UCSD-AML1 (cell line): Measurements from ENCODE around the gene DLG5.

Experiments
- DNase-seq: peaks from one replicate; lab custom pipeline; 2025; ENCODE audit not compliant: unreplicated experiment; lab: John Stamatoyannopoulos, UW

Gene DLG5

DNA sequence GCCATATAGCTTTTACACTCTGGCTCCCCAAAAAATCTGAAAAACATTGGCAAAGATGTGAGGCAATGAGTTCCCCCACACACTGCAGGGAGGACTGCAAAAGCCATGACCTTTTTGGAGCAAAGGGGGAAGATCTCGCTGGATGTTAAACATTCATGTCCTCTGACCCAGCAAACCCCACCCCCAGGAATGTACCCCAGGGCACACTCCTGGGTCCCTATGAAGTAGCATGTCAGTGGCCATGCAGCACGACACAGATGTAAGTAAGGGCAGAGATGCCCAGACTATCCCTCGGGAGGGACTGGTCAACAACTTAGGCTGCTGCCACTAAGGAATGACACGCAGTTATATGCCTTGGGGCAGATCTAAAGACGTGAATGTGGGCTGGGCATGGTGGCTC, 100.6 kb downstream of the DLG5 start:
- no peak for DNase-seq

DNA sequence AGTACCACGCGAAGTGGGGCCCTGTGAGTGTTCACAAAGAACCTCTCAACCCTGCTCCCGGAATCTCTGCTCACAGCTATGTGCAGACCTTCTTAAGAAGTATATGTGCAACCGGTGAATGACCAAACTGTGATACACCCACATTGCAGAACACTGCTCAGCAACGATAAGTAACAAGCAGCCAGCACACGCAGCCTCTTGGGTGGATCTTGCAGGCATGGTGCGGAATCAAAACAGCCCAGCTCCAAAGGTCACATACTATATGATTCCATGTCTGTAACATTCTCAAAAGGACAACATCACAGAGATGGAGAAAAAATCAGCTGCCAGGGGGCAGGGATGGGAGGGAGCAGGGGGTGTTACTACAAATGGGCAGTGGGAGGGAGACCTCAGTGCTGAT, 101.6 kb downstream of the DLG5 start:
- DNase-seq = no peak

DNA sequence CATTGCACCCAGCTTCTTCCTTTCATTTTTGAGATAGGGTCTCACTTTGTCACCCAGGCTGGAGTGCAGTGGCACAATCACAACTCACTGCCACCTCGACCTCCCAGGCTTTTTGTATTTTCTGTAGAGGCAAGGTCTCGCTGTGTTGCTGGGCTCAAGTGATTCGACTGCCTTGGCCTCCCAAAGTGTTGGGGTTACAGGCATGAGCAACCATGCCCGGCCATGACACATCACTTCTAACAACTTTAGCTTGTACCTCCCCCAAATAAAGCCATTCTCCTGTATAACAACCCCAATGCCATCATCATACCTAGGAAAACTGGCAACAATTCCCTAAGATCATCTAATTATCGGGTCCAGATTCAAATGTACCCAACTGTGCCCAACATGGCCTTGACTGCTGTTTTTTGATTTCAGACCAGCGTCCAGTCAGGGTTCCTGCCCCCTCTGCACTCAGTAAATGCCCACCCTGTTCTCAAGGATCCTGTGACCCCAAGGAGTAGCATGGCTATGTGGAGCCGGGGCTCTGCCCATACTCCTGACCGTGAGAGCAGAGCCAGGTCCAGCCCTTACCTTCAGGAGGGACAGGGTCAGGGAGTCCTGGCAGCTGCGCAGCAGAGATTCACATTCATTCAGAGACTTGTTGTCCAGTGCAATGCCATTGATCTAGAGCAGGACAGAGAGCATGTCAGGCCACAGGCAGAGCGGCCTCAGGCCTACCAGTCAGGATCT, 102.6 kb downstream of the DLG5 start:
- DNase-seq = no peak

DNA sequence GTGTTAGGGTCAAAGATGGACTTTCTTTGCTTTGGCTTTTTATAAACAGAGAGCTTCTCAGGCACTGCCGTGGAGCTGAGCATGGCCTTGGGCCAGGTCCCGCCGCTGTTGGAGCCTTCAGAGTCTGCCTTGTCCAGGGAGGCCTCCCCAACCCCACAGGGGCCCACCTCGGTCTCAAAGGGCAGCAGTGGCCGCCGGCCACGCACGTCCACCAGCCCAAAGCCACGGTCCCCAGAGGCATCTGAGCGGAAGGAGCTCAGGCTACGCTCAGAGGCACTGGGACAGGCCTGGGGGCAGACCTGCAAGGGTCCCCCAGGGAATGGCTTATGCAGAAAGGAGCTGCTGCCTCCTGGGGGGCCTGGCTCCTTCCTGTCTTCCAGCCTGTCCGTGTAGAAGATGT, 105.0 kb downstream of the DLG5 start:
- no peak for DNase-seq

DNA sequence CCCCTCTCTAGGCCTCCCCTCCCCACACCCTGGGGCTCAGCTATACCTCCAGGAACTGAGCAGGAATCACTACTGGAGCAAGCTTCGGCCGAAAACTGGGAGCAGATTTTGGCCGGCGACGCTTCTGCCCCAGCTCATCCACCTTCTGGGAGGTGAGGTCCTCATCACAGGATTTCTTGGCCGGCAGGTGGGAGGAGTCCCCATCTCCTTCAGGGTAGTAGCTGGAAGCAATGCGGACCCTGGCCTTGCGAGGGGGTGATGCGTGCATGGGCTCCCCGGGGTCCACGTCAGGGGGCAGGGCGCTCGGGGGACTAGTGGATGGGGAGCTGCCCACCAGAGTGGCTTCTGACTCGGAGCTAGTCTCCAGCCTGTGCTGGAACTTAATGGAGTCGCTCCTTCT, 105.5 kb downstream of the DLG5 start:
- no peak for DNase-seq

DNA sequence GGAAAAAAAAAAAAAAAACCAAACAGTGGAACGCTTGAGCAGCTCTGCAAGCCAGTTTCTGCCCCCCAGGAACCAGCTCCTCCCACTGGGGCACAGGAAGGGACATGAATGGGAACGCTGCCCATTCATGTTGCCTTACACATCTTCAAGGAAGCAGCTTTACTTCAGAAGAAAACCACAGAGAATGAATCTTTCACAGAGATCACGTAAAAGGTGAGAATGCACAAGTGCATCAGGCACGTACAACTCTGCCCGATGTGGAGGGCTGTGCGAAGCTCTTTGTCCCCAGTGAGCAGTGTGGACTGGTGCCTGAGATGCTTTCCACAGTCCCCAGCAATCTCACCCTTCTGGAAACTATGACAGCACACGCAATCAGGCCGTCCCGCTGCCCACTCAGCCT, 106.2 kb downstream of the DLG5 start:
- no peak for DNase-seq

DNA sequence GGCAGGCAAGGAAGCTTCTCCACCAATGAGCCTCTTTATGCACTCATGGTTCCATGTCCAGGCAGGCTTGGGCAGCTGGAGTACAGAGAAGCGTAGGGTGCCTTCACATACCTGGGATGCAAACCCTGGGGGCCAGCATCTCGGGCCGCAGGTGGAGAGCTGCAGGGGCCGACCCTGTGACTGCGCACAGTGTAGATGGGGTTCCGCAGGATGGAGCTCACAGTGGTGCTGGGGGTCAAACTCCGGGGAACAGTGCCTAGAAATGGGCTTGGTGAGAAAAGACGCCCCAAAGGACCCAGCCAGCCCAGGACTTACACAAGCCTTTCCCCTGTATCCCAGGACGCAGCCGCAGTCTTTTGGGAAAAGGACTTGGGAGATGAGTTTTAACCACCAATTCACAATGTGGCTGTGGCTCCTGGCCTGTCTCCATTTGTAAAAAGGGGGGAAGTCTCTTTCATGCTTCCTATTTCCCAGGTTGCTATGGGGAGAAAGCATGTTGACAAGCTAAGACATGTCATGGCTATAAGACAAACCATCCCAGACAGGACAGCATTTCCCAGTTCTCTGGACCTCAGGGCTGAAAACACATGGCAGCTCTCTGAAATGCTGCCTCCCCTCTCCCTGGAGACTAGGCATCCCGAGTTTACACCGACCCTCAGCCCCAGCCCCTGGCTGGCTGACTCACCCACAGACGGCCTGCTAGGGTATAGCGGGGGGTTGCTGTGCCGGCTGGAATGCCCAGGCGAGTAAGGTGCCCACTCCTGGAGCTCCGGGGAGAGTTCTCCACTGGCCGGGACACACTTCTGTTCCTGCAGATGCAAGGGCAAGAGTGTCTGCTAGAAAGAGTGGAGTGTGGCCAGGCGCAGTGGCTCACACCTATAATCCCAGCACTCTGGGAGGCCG, 107.1 kb downstream of the DLG5 start:
- DNase-seq = no peak

DNA sequence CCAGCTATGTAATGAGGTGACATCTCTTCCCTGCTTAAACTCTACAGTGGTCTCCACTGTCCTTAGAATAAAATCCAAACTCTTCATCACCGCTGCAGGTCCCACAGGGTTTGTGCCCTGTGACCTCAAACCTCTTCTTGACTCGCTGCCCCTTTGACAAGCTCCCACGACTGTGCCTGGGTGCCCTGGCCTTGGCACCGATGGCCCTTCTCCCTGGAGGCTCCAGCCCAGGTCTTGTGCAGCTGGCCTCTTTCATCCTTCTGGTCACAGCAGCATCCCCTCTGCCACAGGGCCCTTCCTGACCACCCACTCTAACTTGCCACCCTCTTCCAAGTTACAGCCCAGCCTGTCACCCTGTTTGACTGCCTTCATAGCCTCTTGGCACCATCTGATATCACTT, 108.2 kb downstream of the DLG5 start:
- DNase-seq = no peak

DNA sequence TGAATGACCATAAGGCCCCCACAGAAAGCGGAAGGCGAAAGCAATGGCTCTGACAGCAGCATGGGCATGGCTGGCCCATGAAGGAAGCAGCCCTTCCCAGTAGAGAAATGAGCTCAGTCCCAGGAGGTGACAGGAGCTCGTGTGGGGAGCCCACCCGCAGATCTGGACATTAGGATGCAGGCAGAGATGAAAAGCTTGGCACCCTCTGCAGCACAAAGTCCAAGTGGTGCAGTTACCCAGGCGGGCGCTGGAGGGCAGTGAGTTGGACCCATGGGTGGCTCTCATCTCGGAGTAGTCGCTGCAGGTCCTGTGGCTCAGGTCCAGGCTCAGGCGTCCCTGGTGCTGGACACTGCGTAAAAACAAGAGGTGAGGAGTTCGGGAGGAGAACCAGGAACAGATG, 109.0 kb downstream of the DLG5 start:
- no peak for DNase-seq

DNA sequence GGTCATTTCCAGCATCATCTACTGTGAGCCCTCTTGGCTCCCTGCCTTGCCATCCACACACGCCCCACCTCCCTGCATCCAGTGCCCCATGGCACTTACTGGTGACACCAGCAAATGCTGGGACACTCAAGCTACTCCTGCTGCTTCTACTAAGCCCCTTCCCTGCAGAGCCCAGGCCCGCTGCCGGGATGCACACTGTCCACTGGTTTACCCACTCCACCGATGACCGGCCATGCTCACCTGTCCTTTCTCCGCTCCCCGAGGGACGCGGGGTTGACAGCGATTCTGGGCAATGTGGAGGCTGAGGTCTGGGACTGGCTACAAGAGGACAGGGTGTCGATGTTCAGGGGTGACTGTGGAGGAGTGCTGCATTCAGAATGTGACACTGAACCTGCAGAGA, 110.2 kb downstream of the DLG5 start:
- no peak for DNase-seq

DNA sequence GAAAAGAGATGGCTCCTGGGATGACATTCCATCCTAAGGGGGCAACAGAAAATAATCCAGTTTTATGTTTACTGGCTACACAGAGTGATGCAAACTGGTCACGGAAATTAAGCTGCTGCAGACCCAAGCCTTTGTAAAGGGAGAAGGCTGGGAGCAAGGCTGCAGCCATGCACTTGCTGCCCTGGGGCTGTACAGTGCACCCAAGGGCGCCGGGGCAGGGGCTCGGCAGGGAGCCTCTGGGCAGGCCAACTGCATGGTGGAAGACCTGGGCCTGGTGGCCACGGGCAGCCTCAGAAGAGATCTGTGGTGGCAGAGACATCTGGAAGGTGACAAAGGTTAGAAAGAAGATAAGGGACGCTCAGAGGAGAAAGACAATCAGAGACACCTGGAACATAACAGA, 113.8 kb downstream of the DLG5 start:
- DNase-seq = no peak

DNA sequence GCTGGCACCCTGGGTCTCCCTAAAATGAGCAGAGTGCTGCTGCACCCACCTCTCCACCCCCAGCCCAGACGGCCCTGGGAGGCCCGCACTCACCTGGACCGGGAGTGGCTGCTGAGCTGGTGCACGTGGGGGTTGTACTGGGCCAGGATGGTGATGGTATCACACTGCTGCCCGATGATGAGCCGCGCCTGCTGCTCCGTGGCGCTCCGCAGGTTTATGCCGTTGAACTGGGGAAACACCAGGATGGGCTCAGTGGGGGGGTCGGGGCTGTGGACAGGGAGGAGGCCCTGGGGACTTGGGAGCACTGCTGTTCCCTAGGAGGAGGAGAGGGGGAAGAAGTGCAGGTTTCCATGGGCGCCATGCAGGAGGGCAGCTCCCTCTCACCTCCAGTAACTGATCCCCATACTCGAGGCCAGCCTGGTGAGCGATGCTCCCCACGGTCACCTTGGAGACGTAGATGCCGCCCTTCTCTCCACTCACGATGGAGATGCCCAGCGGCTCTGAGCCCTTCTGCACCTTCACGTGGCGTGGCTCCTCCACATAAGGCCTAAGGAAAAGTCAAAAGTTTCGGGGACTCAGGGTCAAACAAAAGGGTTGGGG, 114.6 kb downstream of the DLG5 start:
- DNase-seq = no peak

DNA sequence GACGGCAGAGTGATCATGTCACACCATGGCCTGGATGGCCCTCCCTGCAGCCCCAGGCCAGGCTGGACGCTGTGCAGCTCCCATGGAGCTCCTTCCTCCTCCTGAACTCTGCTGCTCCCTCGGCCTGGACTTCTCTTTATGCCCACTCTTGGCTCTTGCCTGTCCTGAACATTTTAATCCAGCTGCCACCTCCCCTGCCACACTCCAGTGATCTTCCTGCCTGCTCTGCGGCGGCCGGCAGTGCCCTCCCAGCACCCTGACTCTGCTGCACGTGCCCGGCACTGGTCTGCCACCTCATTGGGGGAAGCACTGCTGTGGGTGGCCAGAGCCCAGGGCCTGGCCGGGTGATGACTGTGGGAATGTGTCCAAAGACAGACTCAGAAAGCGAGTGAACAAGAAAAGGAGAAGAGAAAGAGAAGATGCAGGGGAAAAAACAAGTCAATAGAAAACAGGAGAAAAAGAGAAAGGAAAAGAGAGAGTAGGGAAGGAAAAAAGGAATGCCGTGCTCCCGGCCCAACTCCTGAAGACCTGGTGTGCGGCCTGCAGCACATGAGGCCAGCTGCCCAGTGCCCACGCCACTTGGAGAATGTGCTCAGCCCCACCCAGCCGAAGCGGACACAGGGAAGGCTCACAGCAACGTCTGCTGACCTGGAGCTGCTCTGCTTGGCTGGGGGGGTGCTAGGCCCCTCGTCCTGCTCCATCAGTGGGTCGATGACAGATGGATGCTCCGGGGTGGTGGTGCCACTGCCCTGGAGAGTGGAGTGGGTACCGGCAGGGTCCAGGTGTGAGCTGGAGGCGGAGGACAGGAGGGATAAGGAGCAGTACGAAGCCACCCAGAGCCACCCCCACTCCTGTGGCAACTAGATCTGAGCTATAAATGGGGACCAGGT, 115.9 kb downstream of the DLG5 start:
- DNase-seq = no peak

DNA sequence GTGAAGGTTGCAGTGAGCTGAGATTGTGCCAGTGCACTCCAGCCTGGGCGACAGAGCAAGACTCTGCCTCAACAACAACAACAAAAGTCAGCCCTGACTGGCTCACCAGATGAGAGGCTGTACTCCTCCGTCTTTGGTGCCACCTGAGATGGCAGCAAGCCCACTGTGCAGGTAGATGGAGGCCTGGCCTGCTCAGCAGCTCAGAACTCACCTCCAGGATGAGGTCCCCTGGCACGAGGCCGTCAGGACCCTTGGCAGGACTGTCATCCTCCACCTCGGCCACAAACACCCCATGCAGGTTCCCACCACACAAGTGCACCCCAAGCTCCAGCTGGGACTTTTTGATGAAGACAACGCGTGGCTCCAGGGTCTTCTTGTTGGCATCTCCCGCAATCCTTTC, 117.2 kb downstream of the DLG5 start:
- no peak for DNase-seq

DNA sequence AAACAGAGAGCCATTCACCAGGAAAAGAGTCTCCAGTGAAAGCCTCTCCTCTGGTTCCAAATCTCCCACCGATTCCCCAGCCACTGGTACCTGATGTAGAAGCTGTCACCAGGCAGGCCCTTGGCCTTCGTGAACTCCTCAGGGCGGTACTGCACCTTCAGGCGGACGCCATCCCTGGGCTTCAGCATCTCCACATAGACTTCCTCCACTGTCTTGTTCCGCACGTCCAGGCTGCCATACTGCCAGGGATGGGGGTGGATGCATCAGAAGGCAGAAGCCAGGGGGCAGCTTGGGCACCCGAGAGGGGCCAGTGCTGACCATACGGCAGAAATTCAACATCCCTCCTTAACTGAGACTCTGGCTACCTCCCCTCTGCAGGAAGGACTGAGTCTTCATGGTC, 118.8 kb downstream of the DLG5 start:
- no peak for DNase-seq

DNA sequence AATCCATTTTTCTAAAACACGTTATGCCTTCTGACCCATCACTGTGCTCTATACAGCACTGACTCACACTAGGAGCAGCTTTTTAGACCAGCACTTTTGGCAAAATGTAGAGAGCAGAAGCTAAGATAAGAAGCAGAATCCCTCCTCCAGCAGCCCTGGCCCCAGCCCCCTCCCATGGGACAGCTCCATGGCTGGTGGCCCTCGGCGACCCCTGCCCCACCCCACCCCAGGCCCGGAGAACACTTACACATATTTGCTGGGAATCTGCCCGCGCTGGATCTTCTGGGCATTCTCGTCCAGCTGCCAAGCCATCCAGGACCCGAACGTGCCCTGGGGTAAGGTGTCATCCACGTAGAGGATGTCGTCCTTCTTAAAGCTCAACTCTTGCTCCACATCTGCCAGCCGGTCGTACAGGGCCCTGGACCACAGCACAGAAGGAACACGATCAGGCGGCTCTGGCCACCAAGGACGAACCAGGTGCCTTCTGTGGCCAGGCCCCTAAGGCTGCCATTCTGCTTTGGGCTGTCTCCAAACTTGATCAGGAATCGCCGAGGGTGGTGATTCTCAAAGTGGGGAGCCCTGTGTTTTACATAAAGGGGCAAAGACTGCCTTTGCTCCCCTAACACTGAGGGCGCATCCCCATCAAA, 119.9 kb downstream of the DLG5 start:
- no peak for DNase-seq

DNA sequence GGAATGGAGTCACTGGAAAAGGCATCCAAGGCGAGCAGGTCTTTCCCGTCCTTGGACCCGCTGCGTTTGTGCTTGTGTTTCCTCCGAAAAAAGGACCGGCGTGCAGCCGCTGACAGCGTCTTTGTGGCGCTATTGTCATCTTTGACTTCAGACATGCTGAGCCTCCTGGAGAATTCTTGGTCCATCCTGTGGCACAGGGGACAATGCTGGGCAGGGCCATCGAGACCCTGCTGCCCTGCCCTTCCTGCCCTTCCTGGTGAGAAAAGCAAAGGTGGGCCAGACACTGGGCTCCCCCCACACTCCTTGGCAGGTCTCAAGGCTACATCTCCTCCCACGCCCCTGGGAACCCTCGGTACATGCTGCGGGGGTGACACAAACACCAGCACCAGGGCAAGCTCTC, 120.9 kb downstream of the DLG5 start:
- DNase-seq = no peak

DNA sequence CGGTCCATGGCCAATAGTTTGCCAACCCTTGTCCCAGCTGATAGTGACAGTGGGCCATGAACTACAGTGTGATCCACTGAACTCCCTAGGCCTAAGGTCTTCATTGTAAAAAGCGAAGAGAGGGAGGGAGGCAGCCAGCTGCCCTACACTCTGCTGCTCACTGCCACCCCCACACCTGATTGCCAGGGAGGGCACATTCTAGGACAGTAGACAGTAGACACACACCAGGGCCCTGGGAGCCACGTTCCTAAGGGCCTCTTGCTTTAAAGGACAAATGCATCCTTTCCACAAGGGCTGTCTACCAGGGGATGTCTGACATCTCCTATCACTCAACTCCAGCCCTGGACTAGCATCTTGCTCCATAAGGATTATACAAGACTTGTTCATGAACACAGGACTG, 122.2 kb downstream of the DLG5 start:
- DNase-seq = no peak

DNA sequence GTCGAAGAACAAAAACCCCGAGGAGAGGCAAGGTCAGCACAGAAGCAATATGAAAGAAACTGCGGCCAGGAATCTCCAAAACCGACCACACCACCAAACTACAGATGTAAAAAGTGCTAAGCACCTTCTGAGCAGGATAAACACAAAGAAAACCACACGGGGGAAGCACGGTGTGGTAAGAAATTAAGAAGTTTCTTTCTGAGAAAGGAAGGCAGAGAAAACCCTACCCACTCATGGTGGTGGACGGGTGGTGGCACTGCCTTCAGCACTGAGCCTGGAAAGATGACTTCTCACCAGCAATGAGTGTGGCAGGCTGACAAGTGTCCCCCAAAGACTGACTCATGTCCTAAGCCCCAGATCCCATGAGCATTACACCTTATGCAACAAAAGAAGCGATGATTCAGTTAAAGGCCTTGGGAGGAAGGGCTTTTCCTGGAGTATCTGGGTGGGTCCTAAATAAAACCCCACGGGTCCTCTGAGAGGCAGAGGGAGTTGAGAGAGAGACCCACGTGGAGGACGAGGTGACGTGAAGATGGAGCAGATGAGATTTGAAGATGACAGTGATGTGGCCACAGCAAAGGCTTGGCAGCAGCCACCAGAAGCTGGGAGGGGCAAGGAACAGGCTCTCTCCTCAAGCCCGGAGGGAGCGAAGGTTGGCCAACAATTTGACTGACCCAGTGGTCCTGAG, 124.9 kb downstream of the DLG5 start:
- no peak for DNase-seq

DNA sequence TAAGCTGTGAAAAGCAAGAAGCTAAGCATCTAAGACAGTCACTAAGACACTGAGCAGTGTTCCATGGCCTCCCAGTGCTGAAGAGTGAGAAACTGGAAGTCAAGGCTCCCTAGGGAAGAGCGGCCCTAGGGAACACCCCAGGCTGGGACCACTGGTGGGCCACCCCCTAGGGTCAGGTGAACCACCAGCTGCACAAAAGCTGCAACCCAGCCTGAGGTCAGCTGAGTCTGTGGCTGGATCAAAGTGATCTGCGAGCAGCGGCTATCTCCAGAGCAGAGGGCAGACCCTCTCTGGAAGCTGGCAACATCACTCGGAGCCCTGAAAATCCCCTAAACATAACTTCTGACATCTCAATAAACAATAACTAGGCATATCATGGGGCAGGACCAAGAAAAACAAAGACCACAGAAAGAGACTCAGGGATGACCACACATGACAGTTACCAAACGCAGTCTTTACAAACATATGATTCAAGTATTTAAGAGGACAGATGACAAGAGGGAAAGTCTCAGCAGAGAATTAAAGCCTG, 125.8 kb downstream of the DLG5 start:
- no peak for DNase-seq
